COR-L47 (cell line): ENCODE data around the gene LRRC4B.
"Not testable (repeated sequence)": the region's sequence is repeated elsewhere in the genome, so short reads cannot be mapped to it uniquely, and the experiment has no call there.

ENCODE experiments used
- DNase-seq: peaks from one replicate; lab custom pipeline; 2025; lab: John Stamatoyannopoulos, UW

The LRRC4B gene

GRCh38 chr19:50567882-50568727, at the start of gene LRRC4B:
LRRC4B (minus strand) TSS chr19:50568435; CDS start chr19:50548838, 19,597 bp downstream.
- no peak for DNase-seq

DNA sequence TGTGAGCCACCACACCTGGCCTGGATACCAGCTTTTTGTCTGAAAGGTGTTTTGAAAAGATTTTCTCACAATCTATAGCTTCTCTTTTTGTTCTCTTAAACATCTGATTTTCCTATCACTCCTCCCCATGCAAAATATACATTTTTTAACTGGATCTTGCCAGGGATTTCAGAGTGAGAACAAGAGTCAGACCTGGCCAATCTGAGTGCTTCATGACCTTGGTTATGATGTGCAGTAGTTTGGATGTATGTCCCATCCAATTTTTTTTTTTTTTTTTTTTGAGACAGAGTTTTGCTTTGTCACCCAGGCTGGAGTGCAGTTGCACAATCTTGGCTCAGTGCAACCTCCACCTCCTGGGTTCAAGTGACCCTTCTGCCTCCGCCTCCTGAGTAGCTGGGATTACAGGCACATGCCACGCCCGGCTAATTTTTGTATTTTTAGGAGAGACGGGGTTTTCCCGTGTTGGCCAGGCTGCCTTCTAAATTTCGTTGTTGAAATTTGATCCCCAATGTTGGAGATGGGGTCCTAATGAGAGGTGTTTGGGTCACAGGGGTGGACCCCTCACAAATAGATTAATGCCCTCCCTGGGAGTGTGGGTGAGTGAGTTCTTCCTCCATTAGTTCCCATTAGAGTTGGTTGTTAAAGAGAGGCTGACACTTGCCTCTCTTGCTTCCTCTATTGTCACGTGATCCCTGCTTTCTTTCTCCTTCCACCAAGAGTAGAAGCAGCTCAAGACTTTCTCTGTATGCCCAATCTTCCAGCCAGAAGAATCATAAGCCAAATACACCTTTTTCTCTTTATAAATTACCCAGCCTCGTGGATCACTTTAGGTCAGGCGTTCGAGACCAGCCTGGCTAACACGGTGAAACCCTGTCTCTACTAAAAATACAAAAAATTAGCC, 44.5 kb upstream of the LRRC4B start:
- not testable (repeated sequence) for DNase-seq

GRCh38 chr19:50607874-50608785, 39.9 kb upstream of the LRRC4B start:
- DNase-seq: no peak

- DNase-seq: no peak
Measured at GRCh38 chr19:50607388-50607787, 39.2 kb upstream of the LRRC4B start.

GRCh38 chr19:50606059-50606836, 38.0 kb upstream of the LRRC4B start:
- DNase-seq: not testable (repeated sequence)

DNA sequence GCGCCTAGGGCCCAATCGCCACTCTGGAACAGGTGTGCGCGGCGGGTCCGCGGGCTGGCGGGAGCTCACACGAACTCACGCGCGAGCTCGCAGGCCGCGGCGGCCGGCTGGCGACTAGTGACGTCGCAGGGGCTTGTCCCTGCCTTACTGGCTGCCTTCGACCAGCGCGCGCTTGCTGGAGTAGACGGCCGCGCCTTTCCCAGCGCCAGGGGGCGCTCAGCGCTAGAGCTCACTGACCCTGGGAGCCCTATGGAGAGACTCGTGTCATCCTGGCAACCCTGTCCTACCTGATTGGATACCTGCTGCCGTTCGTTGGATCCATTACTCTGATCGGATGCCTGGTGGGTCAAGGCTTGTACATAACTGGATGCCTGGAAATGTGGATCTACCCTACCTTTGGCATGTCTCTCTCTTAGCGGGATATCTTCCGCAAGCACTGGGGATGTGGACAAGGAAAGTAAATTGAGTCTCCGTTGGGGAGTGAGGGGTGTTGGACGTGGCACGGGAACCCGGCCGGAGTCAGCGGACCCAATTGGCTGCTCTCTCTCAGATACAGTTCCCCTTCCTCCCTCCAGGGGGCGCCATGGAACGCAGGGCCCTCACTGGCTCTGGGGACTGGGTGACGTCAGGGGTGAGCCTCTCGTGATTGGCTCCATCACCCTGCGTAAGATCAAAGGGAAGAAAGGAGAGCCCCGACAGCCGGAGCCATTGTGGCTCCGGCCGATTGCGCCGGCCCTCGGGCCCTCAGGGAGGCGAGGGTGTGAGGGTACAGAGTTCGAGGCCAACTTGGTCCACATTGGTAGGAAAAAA, 36.2 kb upstream of the LRRC4B start:
- not testable (repeated sequence) for DNase-seq

GRCh38 chr19:50602935-50603334, 34.7 kb upstream of the LRRC4B start:
- DNase-seq: no peak

GRCh38 chr19:50602496-50602895, 34.3 kb upstream of the LRRC4B start:
- no peak for DNase-seq

GRCh38 chr19:50602089-50602422, 33.8 kb upstream of the LRRC4B start:
- DNase-seq: no peak

- DNase-seq: no peak
Measured at GRCh38 chr19:50601407-50602088, 33.3 kb upstream of the LRRC4B start.

DNA sequence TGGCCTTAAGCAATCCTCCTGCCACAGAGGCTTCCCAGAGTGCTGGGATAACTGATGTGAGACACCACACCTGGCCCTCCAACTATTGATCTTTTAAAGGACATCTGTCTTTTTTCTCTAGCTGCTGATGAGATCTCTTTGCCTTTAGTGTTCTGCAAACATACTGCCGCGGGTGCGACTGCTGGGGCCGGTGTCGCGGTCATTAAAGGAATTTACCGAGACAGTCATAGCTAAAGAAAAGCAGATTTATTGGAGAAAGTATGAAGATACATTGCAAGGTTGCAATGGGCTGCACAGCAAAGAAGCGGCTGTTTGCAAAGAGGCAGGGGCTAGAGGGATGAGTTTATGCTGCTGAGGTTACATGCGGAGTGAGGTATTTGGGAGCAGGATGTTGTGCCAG, 31.2 kb upstream of the LRRC4B start:
- no peak for DNase-seq

DNA sequence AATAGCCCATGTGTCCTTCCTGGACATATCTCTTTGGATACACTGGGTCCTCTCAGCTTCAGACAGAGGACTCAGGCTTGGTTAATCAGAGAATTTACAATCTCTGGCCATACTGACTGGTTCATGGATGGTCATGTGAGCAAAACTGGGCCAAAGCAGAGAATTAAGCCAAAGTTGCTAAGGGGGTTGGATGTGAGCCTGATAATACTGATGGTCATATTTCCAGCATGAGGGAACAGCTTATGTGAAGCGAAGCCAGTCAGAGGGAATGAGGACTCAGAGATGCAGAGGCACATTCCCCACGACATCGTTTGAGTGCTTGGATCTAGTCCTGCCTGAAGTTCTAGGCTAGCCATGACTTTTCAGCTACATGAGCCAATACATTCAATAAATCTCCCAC, 22.0 kb upstream of the LRRC4B start:
- no peak for DNase-seq

- DNase-seq: not testable (repeated sequence)
Measured at GRCh38 chr19:50581795-50582660, 13.8 kb upstream of the LRRC4B start.

DNA sequence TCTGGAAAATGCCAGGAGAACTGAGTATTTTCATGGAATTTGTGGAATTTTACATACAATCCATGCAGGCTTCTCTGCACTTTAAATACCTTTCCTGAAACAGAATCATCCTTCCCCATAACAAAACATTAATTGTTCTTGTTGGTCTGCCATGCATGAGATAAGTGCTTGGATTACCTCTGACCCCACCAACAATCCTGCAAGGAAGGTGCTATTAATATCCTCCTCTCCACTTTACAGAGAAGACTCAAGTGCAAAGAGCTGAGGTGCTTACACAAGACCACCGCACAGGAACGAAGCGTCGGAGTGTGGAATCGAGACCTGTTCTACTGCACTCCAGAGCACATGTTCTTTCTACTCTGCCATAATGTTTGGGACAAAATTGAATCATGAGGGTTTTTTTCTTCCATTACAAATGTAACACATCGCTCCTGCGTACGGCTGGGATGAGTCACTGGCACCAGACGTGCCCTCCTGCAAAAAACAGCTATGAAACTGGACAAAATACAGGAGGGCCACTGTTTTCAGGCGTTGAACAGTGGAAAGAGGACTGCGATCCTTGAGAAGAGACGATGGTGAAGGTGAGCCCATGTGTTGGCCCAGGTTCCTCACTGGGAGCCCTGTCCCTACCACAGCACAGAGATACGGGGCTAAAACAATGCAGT, 12.9 kb upstream of the LRRC4B start:
- no peak for DNase-seq

DNA sequence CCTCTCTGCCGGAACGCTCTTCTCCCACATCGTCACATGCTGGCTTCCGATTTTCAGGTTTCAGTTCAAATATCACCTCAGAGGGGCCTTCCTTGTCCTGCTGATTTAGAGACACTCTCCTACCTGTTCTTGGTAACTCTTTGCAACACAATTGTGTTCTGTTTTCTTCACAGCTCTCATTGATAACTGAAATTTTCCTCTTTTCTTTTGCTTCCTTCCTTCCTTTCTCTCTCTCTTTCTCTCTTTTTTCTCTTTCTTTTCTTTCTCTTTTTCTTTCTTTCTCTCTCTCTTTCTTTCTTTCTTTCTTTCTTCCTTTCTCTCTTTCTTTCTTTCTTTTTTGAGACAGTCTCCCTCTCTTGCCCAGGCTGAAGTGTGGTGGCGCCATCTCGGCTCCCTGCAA, 12.0 kb upstream of the LRRC4B start:
- no peak for DNase-seq

DNA sequence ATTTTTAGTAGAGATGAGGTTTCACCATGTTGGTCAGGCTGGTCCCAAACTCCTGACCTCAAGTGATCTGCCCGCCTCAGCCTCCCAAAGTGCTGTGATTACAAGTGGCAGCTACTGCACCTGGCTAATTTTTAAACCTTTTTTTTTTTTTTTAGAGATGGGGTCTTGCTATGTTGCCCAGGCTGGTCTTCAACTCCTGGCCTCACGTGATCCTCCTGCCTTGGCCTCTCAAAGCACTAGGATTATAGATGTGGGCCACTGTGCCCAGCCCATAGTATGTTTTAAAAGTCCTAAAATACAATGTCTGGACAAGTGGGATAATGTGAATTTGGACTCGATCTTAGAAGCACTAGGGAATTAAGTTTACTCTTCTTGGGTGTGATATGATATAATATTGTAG, 8.5 kb upstream of the LRRC4B start:
- not testable (repeated sequence) for DNase-seq

- no peak for DNase-seq
Measured at GRCh38 chr19:50573741-50574461, 5.7 kb upstream of the LRRC4B start.
